Activated B cell treated with CpG ODN at 0.5 μM for 24 hours (primary cell): ENCODE results near the gene C11orf91. TPM values are rescaled to one million over a fixed set of nuclear protein-coding genes. Genes with fewer than 3 reads are reported as not detected.

Experiments used
- ATAC-seq: fragments of 200-7000 bp; cut with Tn5 transposase; one replicate; pipeline ENCODE4 v1.10.0; 2021; ENCODE audit warnings: low read depth, mild to moderate bottlenecking, moderate library complexity
- CTCF ChIA-PET: fragments of 350-600 bp; sonication (Branson Sonifier 250); formaldehyde crosslinking; loops from one replicate; lab custom pipeline; 2021; ENCODE audit warnings: antibody characterized with exemption; lab: Charles Lee
- POLR2A ChIA-PET: fragments of 350-600 bp; sonication (Branson Sonifier 250); formaldehyde crosslinking; loops from one replicate; lab custom pipeline; 2021; ENCODE audit warnings: antibody characterized with exemption; lab: Charles Lee
- DNase-seq: peaks from one replicate; pipeline ENCODE4 v3.0.0; 2022
- H3K27ac Mint-ChIP-seq: one replicate; pipeline ENCODE4 v1.8.0; 2020; ENCODE audit warnings: mixed read lengths
- H3K27me3 Mint-ChIP-seq: one replicate; pipeline ENCODE4 v1.8.0; 2021; ENCODE audit warnings: mixed read lengths
- H3K36me3 Mint-ChIP-seq: one replicate; pipeline ENCODE4 v1.8.0; 2021; ENCODE audit warnings: low read depth, mixed read lengths
- H3K4me1 Mint-ChIP-seq: one replicate; pipeline ENCODE4 v1.8.0; 2021; ENCODE audit warnings: mixed read lengths
- H3K4me3 Mint-ChIP-seq: one replicate; pipeline ENCODE4 v1.8.0; 2020; ENCODE audit warnings: mild to moderate bottlenecking, mixed read lengths
- H3K9me3 Mint-ChIP-seq: one replicate; pipeline ENCODE4 v1.8.0; 2020; ENCODE audit warnings: mixed read lengths
- intact Hi-C: fragments of 100-400 bp; cut with micrococcal nuclease; formaldehyde crosslinking; loops from one replicate; pipeline ENCODE4 v1.15.1; 2024
- total RNA-seq: library from RNA; stranded (reverse); gene quantifications from 2 replicates; pipeline ENCODE4 v1.2.3, GENCODE V29; 2022
- TF ChIP-seq, protein P1 (sequence below): fragments of 200-600 bp; IDR thresholded peaks from one replicate; pipeline ENCODE4 v1.8.0; 2022; ENCODE audit warnings: antibody characterized with exemption, mild to moderate bottlenecking

Gene C11orf91
- total RNA-seq, 1 donor from 2014 or later, result 0.49 TPM

DNA sequence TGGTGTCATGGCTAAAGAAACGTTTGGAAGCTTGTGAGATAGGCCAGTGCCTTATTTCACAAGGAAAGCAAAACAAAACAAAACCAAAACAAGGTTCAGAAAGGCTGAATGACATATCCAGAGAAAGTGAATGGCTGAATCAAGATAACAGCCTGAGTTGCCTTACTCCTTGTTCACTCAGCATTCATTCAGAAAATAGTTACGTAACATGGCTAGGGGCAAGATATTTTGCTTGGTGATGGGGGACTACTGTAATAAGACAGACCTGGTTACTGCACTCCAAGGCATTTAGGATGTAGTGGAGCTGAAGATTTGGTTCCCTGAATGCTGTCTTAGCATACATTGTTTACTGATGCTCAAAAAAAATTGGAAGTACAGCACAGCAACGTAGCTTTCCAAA, 47.7 kb downstream of the C11orf91 start:
- ChIA-PET CTCF (no interaction called here), POLR2A (no interaction called here)
- H3K36me3 Mint-ChIP-seq, result no peaks in the 10 kb centered on the region
- DNase-seq, result no peak
- intact Hi-C loops, result no loop called here
- H3K27me3 Mint-ChIP-seq, result peaks cover 6% of the 10 kb centered on the region
- no peaks in the 10 kb centered on the region for H3K4me1 Mint-ChIP-seq
- H3K4me3 Mint-ChIP-seq, result no peak overlapping the region
- no peak overlapping the region for H3K27ac Mint-ChIP-seq
- no peak for ATAC-seq
- no peaks in the 10 kb centered on the region for H3K9me3 Mint-ChIP-seq
- TF ChIP-seq, protein P1, sequence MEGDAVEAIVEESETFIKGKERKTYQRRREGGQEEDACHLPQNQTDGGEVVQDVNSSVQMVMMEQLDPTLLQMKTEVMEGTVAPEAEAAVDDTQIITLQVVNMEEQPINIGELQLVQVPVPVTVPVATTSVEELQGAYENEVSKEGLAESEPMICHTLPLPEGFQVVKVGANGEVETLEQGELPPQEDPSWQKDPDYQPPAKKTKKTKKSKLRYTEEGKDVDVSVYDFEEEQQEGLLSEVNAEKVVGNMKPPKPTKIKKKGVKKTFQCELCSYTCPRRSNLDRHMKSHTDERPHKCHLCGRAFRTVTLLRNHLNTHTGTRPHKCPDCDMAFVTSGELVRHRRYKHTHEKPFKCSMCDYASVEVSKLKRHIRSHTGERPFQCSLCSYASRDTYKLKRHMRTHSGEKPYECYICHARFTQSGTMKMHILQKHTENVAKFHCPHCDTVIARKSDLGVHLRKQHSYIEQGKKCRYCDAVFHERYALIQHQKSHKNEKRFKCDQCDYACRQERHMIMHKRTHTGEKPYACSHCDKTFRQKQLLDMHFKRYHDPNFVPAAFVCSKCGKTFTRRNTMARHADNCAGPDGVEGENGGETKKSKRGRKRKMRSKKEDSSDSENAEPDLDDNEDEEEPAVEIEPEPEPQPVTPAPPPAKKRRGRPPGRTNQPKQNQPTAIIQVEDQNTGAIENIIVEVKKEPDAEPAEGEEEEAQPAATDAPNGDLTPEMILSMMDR, result no peak

DNA sequence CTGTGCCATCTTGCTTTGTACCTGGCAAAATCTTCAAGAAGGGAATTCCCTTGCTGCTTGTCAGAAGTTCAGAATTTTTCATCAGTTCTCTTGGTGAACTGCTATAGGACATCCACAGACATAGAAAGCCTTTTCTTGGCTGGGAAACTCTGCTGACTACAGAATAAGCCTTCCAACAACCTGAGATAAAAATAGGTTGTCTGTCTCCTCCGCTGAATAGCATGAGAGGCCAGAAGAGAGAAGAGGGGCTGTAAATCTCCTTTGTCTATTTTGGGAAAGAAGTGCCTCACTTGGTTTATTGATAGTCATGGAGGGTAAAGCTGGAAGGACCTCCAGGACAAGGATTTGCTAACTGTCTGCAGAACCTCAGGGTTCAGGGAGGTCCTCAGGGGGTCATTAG, 48.2 kb downstream of the C11orf91 start:
- no peaks in the 10 kb centered on the region for H3K9me3 Mint-ChIP-seq
- DNase-seq (no peak), ATAC-seq (no peak)
- intact Hi-C loops, result no loop called here
- H3K27me3 Mint-ChIP-seq, result peaks cover 6% of the 10 kb centered on the region
- no peaks in the 10 kb centered on the region for H3K36me3 Mint-ChIP-seq
- TF ChIP-seq, protein P1, result no peak
- CTCF ChIA-PET, result no interaction called here
- no peak overlapping the region for H3K27ac Mint-ChIP-seq
- no peaks in the 10 kb centered on the region for H3K4me1 Mint-ChIP-seq
- POLR2A ChIA-PET, result no interaction called here
- no peak overlapping the region for H3K4me3 Mint-ChIP-seq

DNA sequence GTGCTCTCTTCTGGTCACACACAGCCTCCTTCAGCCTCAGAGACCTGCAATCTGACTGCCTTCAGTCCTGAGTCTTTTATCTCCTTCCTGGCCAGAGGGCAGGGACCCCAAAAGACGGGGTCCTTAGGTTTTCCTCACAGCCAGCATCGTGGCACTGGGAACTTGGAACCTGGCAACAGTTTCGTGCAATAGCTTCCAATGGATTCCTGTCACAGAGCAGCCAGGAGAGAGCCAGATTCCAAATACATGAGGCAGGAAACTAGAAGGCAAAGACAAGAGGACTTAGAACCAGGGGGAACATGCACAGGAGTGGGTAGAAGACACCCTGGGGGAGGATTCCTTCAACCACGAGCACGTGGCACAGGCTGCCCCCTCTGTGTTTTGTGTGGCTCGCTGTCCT, 48.6 kb downstream of the C11orf91 start:
- Mint-ChIP-seq H3K27me3 (peaks cover 5% of the 10 kb centered on the region), H3K9me3 (no peaks in the 10 kb centered on the region), H3K4me1 (no peaks in the 10 kb centered on the region), H3K27ac (no peak overlapping the region), H3K4me3 (no peak overlapping the region), H3K36me3 (no peaks in the 10 kb centered on the region)
- intact Hi-C loops, result no loop called here
- ATAC-seq, result no peak
- ChIA-PET POLR2A (no interaction called here), CTCF (no interaction called here)
- TF ChIP-seq, protein P1, result no peak
- DNase-seq, result no peak

DNA sequence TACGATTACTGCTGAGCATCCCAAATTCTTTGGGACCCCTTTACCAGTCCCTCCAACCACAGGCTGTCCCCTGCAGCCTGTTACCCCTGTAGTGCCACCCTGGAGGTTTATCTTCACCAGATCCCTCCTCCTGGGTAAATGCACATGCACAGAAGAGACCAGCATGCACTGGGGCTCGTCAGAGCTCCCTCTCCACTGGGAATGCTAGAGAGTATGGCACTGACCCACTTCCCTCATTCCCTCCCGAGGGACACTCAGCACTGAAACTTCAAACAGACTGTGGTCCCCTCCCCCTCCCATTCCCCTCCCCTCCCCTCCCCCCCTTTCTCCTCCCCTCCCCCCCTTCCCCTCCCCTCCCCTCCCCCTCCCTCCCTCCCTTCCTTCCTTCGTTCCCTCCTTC, 49.1 kb downstream of the C11orf91 start:
- ChIA-PET POLR2A (no interaction called here), CTCF (no interaction called here)
- intact Hi-C loops, result no loop called here
- H3K27me3 Mint-ChIP-seq, result peaks cover 5% of the 10 kb centered on the region
- DNase-seq (no peak), ATAC-seq (no peak)
- no peaks in the 10 kb centered on the region for H3K36me3 Mint-ChIP-seq
- H3K4me3 Mint-ChIP-seq, result no peak overlapping the region
- H3K9me3 Mint-ChIP-seq, result no peaks in the 10 kb centered on the region
- H3K27ac Mint-ChIP-seq, result no peak overlapping the region
- no peaks in the 10 kb centered on the region for H3K4me1 Mint-ChIP-seq
- TF ChIP-seq, protein P1, result no peak

DNA sequence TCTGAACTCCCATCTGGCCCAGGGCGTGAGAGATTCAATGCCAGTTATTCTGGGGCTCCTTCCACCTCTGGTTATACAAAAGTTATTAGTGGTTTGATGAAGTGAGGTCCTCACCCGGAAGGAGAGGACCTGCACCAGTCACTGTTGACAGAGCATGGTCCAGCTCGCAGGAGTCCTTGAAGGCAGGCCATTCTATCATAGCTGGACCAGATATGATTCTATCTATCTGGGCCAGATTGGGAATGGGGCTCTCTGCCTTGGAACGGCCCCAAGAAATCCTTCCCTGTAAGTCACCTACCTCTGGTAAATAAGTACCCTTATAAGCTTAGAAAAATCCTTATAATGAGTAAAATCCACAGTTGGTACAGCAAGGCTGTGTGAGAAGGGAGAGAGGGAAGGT, 50.7 kb downstream of the C11orf91 start:
- H3K27ac Mint-ChIP-seq, result no peak overlapping the region
- TF ChIP-seq, protein P1, result no peak
- intact Hi-C loops, result no loop called here
- no peaks in the 10 kb centered on the region for H3K4me1 Mint-ChIP-seq
- peaks cover 3% of the 10 kb centered on the region for H3K27me3 Mint-ChIP-seq
- no peaks in the 10 kb centered on the region for H3K9me3 Mint-ChIP-seq
- ChIA-PET POLR2A (no interaction called here), CTCF (no interaction called here)
- no peak for DNase-seq
- ATAC-seq, result no peak
- H3K36me3 Mint-ChIP-seq, result no peaks in the 10 kb centered on the region
- H3K4me3 Mint-ChIP-seq, result no peak overlapping the region

Other genes with a start within 250 kb of the C11orf91 start
- 92.9 and 94.1 TPM in 2 replicates for gene CD59, start 35.6 kb upstream of the C11orf91 start, total RNA-seq
- 22.3 and 23.5 TPM in 2 replicates for gene FBXO3, start 73.7 kb upstream of the C11orf91 start, total RNA-seq
- gene LMO2, start 191.2 kb upstream of the C11orf91 start, total RNA-seq, result 29.1 and 34.4 TPM in 2 replicates